ENCODE data around the gene RETN.

Gene RETN

DNA sequence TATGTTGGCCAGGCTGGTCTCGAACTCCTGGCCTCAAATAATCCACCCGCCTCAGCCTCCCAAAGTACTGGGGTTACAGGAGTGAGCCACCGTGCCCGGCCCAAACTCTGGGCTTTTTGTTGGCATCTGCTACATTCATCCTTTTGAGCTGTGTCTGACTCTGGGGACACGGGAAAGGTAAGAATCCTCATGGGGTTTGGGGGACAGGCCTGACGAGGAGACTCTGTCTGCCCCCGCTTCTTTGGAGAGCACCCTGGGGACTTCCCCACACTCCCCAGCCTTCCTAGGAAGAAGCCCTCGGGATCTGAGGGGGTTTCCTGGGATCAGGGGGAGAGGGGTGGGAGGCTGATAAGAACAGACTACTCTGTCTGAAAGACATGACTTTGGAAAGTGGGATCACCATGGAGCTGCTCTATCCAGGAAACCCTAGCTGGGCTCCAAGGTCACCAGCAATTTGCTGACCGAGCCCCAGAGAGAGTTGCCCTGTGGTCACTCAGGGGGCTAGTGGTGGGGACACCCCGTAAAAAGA is 41.1 kb downstream of the RETN start:
- no peak for DNase-seq

DNA sequence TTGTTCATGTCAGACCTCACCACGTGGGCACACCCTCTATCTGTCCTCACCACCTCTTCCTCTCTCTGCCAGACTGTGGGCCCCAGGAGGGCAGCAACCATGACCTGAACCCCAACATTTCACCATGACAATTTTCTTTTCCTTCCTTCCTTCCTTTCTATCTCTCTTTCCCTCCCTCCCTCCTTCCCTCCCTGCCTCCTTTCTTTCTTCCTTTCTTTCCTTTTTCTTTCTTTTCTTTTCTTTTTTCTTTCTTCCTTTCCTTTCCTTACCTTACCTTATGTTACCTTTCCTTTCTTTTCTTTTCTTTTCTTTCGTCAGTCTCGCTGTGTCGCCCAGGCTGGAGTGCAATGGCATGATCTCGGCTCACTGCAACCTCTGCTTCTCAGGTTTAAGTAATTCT is 41.8 kb downstream of the RETN start:
- DNase-seq = no peak

DNA sequence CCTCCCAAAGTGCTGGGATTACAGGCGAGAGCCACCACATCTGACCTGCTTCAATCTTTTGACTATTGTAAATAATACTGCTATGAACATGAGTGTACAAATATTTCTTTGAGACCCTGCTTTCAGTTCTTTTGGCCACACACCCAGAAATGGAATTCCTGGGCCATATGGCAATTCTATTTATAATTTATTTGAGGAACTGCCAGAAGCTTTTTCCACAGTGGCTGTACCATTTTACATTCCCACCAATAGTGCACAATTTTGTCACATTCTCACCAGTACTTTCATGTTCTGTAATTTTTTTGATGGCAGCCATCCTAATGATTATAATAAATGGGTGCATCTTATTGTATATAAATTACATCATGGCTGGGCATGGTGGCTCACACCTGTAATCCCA is 46.8 kb downstream of the RETN start:
- DNase-seq = no peak

DNA sequence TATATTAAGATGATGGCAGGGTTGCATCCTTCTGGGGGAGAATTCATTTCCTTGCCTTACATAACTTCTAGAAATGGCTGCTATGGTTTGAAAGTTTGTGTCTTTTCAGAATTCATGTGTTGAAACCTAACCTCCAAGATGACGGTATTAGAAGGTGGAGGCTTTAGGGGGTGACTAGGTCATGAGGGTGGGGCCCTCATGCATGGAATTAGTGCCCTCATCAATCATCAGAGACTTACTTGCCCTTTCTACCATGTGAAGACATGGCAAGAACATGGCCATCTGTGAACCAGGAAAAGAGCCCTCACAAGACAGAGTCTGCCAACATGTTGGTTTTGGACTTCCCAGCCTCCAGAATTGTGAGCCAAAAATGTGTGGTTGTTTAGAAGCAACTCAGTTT is 47.9 kb downstream of the RETN start:
- no peak for DNase-seq

DNA sequence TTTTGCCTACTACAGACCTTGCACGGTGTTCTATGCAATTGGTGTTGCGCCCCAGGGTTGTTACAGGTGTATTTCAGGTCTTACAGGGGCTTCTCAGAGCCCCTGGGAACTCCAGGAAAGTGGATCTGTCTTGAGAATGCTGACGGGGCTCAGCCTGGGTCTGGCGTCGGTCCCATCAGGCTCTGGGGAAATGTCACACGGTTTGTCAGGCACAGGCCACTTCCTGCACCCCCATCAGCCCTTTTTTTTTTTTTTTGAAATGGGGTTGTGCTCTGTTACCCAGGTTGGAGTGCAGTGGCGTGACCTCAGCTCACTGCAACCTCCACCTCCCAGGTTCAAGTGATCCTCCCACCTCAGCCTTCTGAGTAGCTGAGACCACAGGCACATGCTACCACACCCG is 49.8 kb downstream of the RETN start:
- DNase-seq = no peak

Measured in CD4-positive, alpha-beta T cell treated with Interleukin-21 for 1 hour (primary cell).